Fibroblast of the aortic adventitia (primary cell): Measurements from ENCODE around the gene IRX2. TPM values are rescaled to one million over a fixed set of nuclear protein-coding genes. Genes with fewer than 3 reads are reported as not detected.

Experiments
- DNase-seq: peaks from one replicate; pipeline ENCODE4 v3.0.0-alpha.2; 2010; ENCODE audit warnings: low read depth
- H3K4me3 ChIP-seq: 2 replicates; pipeline ENCODE4 v1.5.1; 2011; ENCODE audit warnings: low read depth, mild to moderate bottlenecking, control low read depth, low read length, moderate library complexity
- CTCF ChIP-seq: IDR thresholded peaks from 2 replicates; pipeline ENCODE4 v1.5.1; 2011; ENCODE audit warnings: mild to moderate bottlenecking, low read length, control low read depth, inconsistent platforms; ENCODE audit not compliant: insufficient read depth
- total RNA-seq: library from RNA; depleted of rRNA; stranded (reverse); fragments of >200 nt; gene quantifications from 2 replicates; pipeline ENCODE4 v1.2.3, GENCODE V29; 2012; ENCODE audit warnings: low replicate concordance

IRX2 gene
- total RNA-seq, 1 donor, result 0.90 TPM

GRCh38 chr5:2740876-2741555 is 10.5 kb downstream of the IRX2 start:
- DNase-seq, result no peak
- no peak for TF ChIP-seq CTCF
- no peak overlapping the region for H3K4me3 ChIP-seq

DNA sequence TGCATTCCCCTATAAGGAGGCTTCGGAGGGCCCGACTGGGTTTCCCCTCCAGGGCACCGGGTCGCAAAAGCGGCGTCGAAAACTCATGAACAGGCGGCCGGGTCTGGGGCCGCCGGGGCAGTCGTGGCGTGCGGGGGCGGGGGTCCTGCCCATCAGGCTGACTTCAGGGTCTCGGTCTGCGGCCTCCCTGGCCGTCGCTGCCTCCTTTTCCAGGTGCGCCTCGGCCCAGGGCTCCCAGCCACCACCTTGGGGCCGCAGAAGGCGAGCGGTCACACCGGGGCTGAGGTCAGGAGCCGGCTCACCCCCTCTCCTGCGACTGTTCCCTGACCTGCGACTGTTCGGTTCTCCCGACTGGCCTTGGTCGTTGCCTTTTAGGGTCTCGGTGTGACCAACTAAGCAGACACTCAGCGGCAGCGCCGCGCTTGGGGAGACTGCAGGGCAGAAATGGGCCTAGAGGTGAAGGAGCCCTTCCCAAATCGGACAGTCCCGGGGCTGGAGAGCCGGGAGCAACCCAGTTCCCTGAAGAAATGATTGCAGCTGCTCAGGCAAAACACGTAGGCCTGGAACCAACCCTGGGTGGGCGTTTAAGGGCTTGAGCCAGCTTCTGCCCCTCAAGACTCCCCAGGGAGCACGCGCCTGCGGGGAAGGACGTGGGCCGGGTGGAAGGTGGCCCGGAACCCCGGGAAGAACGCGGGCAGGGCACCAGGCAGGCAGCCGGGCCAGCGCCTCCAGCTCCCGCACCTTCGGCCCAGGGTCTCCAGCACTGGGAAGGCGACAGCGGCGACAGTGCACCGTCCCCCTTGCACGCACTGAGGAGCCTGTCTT is 11.2 kb downstream of the IRX2 start:
- H3K4me3 ChIP-seq, result no peak overlapping the region
- no peak for DNase-seq
- TF ChIP-seq CTCF, result no peak

GRCh38 chr5:2739360-2740050 is 12.0 kb downstream of the IRX2 start:
- DNase-seq, result peak; percentile 9
- H3K4me3 ChIP-seq, result peak overlapping the region; percentile 61
- TF ChIP-seq CTCF, result no peak

GRCh38 chr5:2738700-2739359 is 12.6 kb downstream of the IRX2 start:
- DNase-seq, result no peak
- no peak for TF ChIP-seq CTCF
- H3K4me3 ChIP-seq, result peak overlapping the region; percentile 61

GRCh38 chr5:2738156-2738699 is 13.2 kb downstream of the IRX2 start:
- H3K4me3 ChIP-seq, result no peak overlapping the region
- TF ChIP-seq CTCF, result no peak
- DNase-seq, result no peak
